HCT116 (cell line): ENCODE measurements around the gene OPN3.

Experiments used
- EZH2 ChIP-seq: fragments of 200-600 bp; sonication (generic); IDR thresholded peaks from 2 replicates; pipeline ENCODE4 v1.6.1; 2017; ENCODE audit warnings: antibody characterized with exemption, mixed run types
- JUND ChIP-seq: IDR thresholded peaks from 2 replicates; pipeline ENCODE4 v1.6.1; 2012
- REST ChIP-seq: IDR thresholded peaks from 2 replicates; pipeline ENCODE4 v1.6.1; 2012; ENCODE audit warnings: low read depth
- TF ChIP-seq, protein P1 (sequence below): IDR thresholded peaks from 2 replicates; pipeline ENCODE4 v1.6.1; 2012
- TF ChIP-seq, protein P2 (sequence below), 3 experiments: fragments of 200-600 bp in 1 of 3; sonication (generic) in 1 of 3; IDR thresholded peaks in 2 of 3; conservative IDR thresholded peaks in 1 of 3; 2 replicates each; pipeline ENCODE4 v1.5.1; 2012 to 2017; ENCODE audit warnings: low read depth in 2 of 3, low read length in 2 of 3, antibody characterized with exemption in 1 of 3, borderline replicate concordance in 1 of 3, control low read depth in 1 of 3, mild to moderate bottlenecking in 1 of 3, mixed read lengths in 1 of 3, mixed run types in 1 of 3, moderate library complexity in 1 of 3; ENCODE audit not compliant: insufficient read depth in 1 of 3

- no peak for TF ChIP-seq REST
- TF ChIP-seq, protein P1, sequence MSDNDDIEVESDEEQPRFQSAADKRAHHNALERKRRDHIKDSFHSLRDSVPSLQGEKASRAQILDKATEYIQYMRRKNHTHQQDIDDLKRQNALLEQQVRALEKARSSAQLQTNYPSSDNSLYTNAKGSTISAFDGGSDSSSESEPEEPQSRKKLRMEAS = no peak
- TF ChIP-seq, protein P2, sequence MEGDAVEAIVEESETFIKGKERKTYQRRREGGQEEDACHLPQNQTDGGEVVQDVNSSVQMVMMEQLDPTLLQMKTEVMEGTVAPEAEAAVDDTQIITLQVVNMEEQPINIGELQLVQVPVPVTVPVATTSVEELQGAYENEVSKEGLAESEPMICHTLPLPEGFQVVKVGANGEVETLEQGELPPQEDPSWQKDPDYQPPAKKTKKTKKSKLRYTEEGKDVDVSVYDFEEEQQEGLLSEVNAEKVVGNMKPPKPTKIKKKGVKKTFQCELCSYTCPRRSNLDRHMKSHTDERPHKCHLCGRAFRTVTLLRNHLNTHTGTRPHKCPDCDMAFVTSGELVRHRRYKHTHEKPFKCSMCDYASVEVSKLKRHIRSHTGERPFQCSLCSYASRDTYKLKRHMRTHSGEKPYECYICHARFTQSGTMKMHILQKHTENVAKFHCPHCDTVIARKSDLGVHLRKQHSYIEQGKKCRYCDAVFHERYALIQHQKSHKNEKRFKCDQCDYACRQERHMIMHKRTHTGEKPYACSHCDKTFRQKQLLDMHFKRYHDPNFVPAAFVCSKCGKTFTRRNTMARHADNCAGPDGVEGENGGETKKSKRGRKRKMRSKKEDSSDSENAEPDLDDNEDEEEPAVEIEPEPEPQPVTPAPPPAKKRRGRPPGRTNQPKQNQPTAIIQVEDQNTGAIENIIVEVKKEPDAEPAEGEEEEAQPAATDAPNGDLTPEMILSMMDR (IDR thresholded peaks at IDR 0.05 in 2 of 3, conservative IDR thresholded peaks at IDR 0.05 in 1 of 3; ENCODE audit: borderline replicate concordance in 1 of 3, insufficient read depth in 1 of 3, low read depth in 2 of 3, low read length in 2 of 3) = no peak
- TF ChIP-seq EZH2 = no peak
- TF ChIP-seq JUND = no peak
These were observed 1.8 kb upstream of the OPN3 start for GRCh38 chr1:241641773-241642592.
